RKO (cell line): ENCODE data around the gene CPLX4.

Experiments used
- DNase-seq: peaks from one replicate; pipeline ENCODE4 v3.0.0-alpha.2; 2016; ENCODE audit warnings: low spot score

CPLX4 gene

GRCh38 chr18:59318460-59319050 is at the start of gene CPLX4:
CPLX4 (minus strand) TSS chr18:59318649; CDS start chr18:59318462, 187 bp downstream.
- no peak for DNase-seq

GRCh38 chr18:59360381-59360780 is 41.9 kb upstream of the CPLX4 start:
- DNase-seq = no peak

GRCh38 chr18:59359576-59359952 is 41.1 kb upstream of the CPLX4 start:
- DNase-seq = no peak

- DNase-seq = peak; percentile 93
Measured at GRCh38 chr18:59358712-59359575, 40.5 kb upstream of the CPLX4 start, which contains the start of gene LMAN1. LMAN1 (minus strand) TSS chr18:59359265; CDS start chr18:59359244, 21 bp downstream.

GRCh38 chr18:59358414-59358711 is 39.9 kb upstream of the CPLX4 start:
- DNase-seq = peak; percentile 43

GRCh38 chr18:59357928-59358327 is 39.5 kb upstream of the CPLX4 start:
- peak; percentile 92 for DNase-seq

- DNase-seq = peak; percentile 57
Measured at GRCh38 chr18:59354731-59355130, 36.3 kb upstream of the CPLX4 start.

- DNase-seq = no peak
Measured at GRCh38 chr18:59353079-59353680, 34.7 kb upstream of the CPLX4 start.

- DNase-seq = no peak
Measured at GRCh38 chr18:59352250-59352855, 33.9 kb upstream of the CPLX4 start.

GRCh38 chr18:59345556-59345955 is 27.1 kb upstream of the CPLX4 start:
- no peak for DNase-seq

GRCh38 chr18:59344996-59345395 is 26.5 kb upstream of the CPLX4 start:
- DNase-seq = no peak

- no peak for DNase-seq
Measured at GRCh38 chr18:59343926-59344325, 25.5 kb upstream of the CPLX4 start.

GRCh38 chr18:59340817-59341216 is 22.4 kb upstream of the CPLX4 start:
- no peak for DNase-seq

- no peak for DNase-seq
Measured at GRCh38 chr18:59340312-59340711, 21.9 kb upstream of the CPLX4 start.

- DNase-seq = no peak
Measured at GRCh38 chr18:59332986-59333385, 14.5 kb upstream of the CPLX4 start.

GRCh38 chr18:59328683-59329082 is 10.2 kb upstream of the CPLX4 start:
- DNase-seq = no peak

GRCh38 chr18:59325965-59326364 is 7.5 kb upstream of the CPLX4 start:
- DNase-seq = no peak

GRCh38 chr18:59324623-59324971 is 6.1 kb upstream of the CPLX4 start:
- DNase-seq = no peak

GRCh38 chr18:59323931-59324622 is 5.6 kb upstream of the CPLX4 start:
- no peak for DNase-seq

GRCh38 chr18:59311631-59312030 is 6.8 kb downstream of the CPLX4 start:
- DNase-seq = peak; percentile 36

GRCh38 chr18:59308938-59309260 is 9.6 kb downstream of the CPLX4 start:
- DNase-seq = no peak

- DNase-seq = peak; percentile 15
Measured at GRCh38 chr18:59308248-59308937, 10.1 kb downstream of the CPLX4 start.
